ENCODE data around the gene NPR3.

- TF ChIP-seq CTCF (conservative IDR thresholded peaks at IDR 0.05; ENCODE audit: low read depth in 2 of 2) (no peak), REST (IDR thresholded peaks at IDR 0.05; ENCODE audit: unreplicated experiment) (no peak)
Observed at GRCh38 chr5:32721626-32722025, 10.5 kb downstream of the NPR3 start.

Data from GM23338 (cell line).